Measurements from ENCODE around the gene LMO7.

Gene LMO7

GRCh38 chr13:75907044-75907443, 270.9 kb downstream of the LMO7 start:
- DNase-seq = no peak

GRCh38 chr13:75908141-75908540, 272.0 kb downstream of the LMO7 start:
- no peak for DNase-seq

All from SHP77 (cell line).